ENCODE data around the gene TENT5D.
"Not testable (repeated sequence)": the region's sequence is repeated elsewhere in the genome, so short reads cannot be mapped to it uniquely, and the experiment has no call there.

TENT5D gene

GRCh38 chrX:80420147-80420546 lies at the start of gene TENT5D:
TSS of gene TENT5D (plus strand) at chrX:80420447. CDS start at chrX:80442540, 22,093 bp downstream.
- no peak for DNase-seq (ENCODE audit: low read depth)

GRCh38 chrX:80385651-80386050 lies 34.6 kb upstream of the TENT5D start:
- DNase-seq (ENCODE audit: low read depth), result not testable (repeated sequence)

- no peak for DNase-seq (ENCODE audit: low read depth)
Observed at GRCh38 chrX:80388206-80388605, 32.0 kb upstream of the TENT5D start.

GRCh38 chrX:80412042-80412441 lies 8.2 kb upstream of the TENT5D start:
- no peak for DNase-seq (ENCODE audit: low read depth)

GRCh38 chrX:80423000-80423399 lies 2.8 kb downstream of the TENT5D start:
- DNase-seq (ENCODE audit: low read depth), result no peak

GRCh38 chrX:80423744-80424143 lies 3.5 kb downstream of the TENT5D start:
- no peak for DNase-seq (ENCODE audit: low read depth)

GRCh38 chrX:80430826-80431504 lies 10.7 kb downstream of the TENT5D start:
- no peak for DNase-seq (ENCODE audit: low read depth)

- no peak for DNase-seq (ENCODE audit: low read depth)
Observed at GRCh38 chrX:80431505-80431832, 11.2 kb downstream of the TENT5D start.

GRCh38 chrX:80432441-80432840 lies 12.2 kb downstream of the TENT5D start:
- no peak for DNase-seq (ENCODE audit: low read depth)

GRCh38 chrX:80432863-80433262 lies 12.6 kb downstream of the TENT5D start:
- DNase-seq (ENCODE audit: low read depth), result no peak

- DNase-seq (ENCODE audit: low read depth), result not testable (repeated sequence)
Observed at GRCh38 chrX:80468166-80468565, 47.9 kb downstream of the TENT5D start.

- no peak for DNase-seq (ENCODE audit: low read depth)
Observed at GRCh38 chrX:80471582-80471981, 51.3 kb downstream of the TENT5D start.

GRCh38 chrX:80485543-80485942 lies 65.3 kb downstream of the TENT5D start:
- DNase-seq (ENCODE audit: low read depth), result no peak

GRCh38 chrX:80486299-80486698 lies 66.1 kb downstream of the TENT5D start:
- DNase-seq (ENCODE audit: low read depth), result no peak

- DNase-seq (ENCODE audit: low read depth), result no peak
Observed at GRCh38 chrX:80489166-80489565, 68.9 kb downstream of the TENT5D start.
